PC-9 (cell line): ENCODE data around the gene TEPSIN. TPM values are rescaled to one million over a fixed set of nuclear protein-coding genes. Genes with fewer than 3 reads are reported as not detected.

Source experiments
- BruUV-seq: library from RNA; stranded (reverse); fragments of 400-500 nt; replicated peaks from 2 replicates; lab custom pipeline; 2021; lab: Mats Ljungman, UMichigan
- CTCF ChIA-PET: fragments of 300-600 bp; sonication (Branson Sonifier 250); formaldehyde crosslinking; loops from one replicate; lab custom pipeline; 2022; ENCODE audit warnings: antibody characterized with exemption; lab: Charles Lee
- POLR2A ChIA-PET: fragments of 300-600 bp; sonication (Branson Sonifier 250); formaldehyde crosslinking; loops from one replicate; lab custom pipeline; 2022; ENCODE audit warnings: antibody characterized with exemption; ENCODE audit not compliant: unreplicated experiment; lab: Charles Lee
- DNase-seq, 2 experiments: peaks; one replicate each; pipeline versions ENCODE4 v3.0.0 to v3.0.0-alpha.2; 2015 to 2022; ENCODE audit warnings: mixed read lengths in 1 of 2
- H2AFZ ChIP-seq: fragments of 200-600 bp; sonication (generic); 2 replicates; pipeline ENCODE4 v1.8.1; 2017; ENCODE audit warnings: antibody characterized with exemption
- H3F3A ChIP-seq: fragments of 200-600 bp; sonication (generic); 2 replicates; pipeline ENCODE4 v1.8.1; 2017; ENCODE audit warnings: antibody characterized with exemption, mild to moderate bottlenecking, low read depth; ENCODE audit not compliant: insufficient read depth
- H3K27ac ChIP-seq: fragments of 200-600 bp; sonication (generic); 2 replicates; pipeline ENCODE4 v1.6.1; 2016; ENCODE audit warnings: mixed run types
- H3K27me3 ChIP-seq: fragments of 200-600 bp; sonication (generic); 2 replicates; pipeline ENCODE4 v1.6.1; 2016; ENCODE audit warnings: low read depth, mixed run types; ENCODE audit not compliant: insufficient read depth
- H3K36me3 ChIP-seq: fragments of 200-600 bp; sonication (generic); 2 replicates; pipeline ENCODE4 v1.6.1; 2016; ENCODE audit warnings: low read depth, mixed run types
- H3K4me1 ChIP-seq: fragments of 200-600 bp; sonication (generic); replicated peaks from 2 replicates; pipeline ENCODE4 v1.6.1; 2016; ENCODE audit warnings: mixed run types; ENCODE audit not compliant: insufficient read depth
- H3K4me2 ChIP-seq: fragments of 200-600 bp; sonication (generic); 2 replicates; pipeline ENCODE4 v1.6.1; 2017; ENCODE audit warnings: mixed run types
- H3K4me3 ChIP-seq: fragments of 200-600 bp; sonication (generic); 2 replicates; pipeline ENCODE4 v1.6.1; 2016; ENCODE audit warnings: mixed run types
- H3K79me2 ChIP-seq: fragments of 200-600 bp; sonication (generic); 2 replicates; pipeline ENCODE4 v1.6.1; 2017; ENCODE audit warnings: low read depth, mixed run types
- H3K9me2 ChIP-seq: fragments of 200-600 bp; sonication (generic); 2 replicates; pipeline ENCODE4 v1.8.1; 2017; ENCODE audit warnings: mild to moderate bottlenecking; ENCODE audit not compliant: insufficient read depth
- H3K9me3 ChIP-seq: fragments of 200-600 bp; sonication (generic); 2 replicates; pipeline ENCODE4 v1.8.1; 2016; ENCODE audit warnings: low read depth; ENCODE audit not compliant: insufficient read depth
- H4K20me1 ChIP-seq: fragments of 200-600 bp; sonication (generic); 2 replicates; pipeline ENCODE4 v1.8.1; 2017; ENCODE audit not compliant: insufficient read depth
- EZH2 ChIP-seq: fragments of 200-600 bp; sonication (generic); IDR thresholded peaks from 2 replicates; pipeline ENCODE4 v1.8.0; 2017; ENCODE audit warnings: antibody characterized with exemption, low read depth
- intact Hi-C: fragments of 100-400 bp; cut with micrococcal nuclease; formaldehyde crosslinking; loops from one replicate; pipeline ENCODE4 v1.10.0; 2022; ENCODE audit not compliant: unreplicated experiment
- total RNA-seq: library from RNA; stranded (reverse); gene quantifications from 2 replicates; pipeline ENCODE4 v1.2.3, GENCODE V29; 2021
- TF ChIP-seq, protein P1 (sequence below): fragments of 200-600 bp; sonication (generic); conservative IDR thresholded peaks from 2 replicates; pipeline ENCODE4 v1.6.1; 2017; ENCODE audit warnings: mixed run types, antibody characterized with exemption, mild to moderate bottlenecking, moderate library complexity

Gene TEPSIN
- total RNA-seq, 1 experiment from 2014 or later: 35.0 TPM

DNA sequence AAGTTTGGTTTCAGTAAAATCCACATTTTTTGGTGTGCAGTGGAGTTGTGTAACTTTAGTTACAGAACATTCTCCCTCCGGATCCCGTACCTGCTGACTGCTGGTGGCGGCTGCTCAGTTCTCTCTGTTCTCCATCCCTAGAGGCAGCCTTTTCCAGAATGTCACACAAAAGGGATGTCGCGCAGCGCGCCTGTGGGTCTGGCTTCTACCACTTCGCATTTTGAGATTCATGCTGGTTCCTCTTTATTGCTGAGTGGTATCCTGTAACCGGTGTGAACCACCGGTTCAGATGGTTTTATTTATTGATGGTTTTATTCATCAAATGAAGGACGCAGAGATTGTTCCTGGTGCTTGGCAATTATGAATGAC is 15.1 kb downstream of the TEPSIN start:
- Histone ChIP-seq H2AFZ (peak overlapping the region; percentile 86), H4K20me1 (no peaks in the 10 kb centered on the region), H3F3A (no peaks in the 10 kb centered on the region; the same call in 1 of the 2 replicates), H3K4me1 (0 out of 2 replicates have a peak, but pooled peaks cover 9% of the 10 kb centered on the region), H3K36me3 (no peaks in the 10 kb centered on the region), H3K27me3 (no peaks in the 10 kb centered on the region), H3K9me2 (no peaks in the 10 kb centered on the region), H3K4me2 (peak overlapping the region; percentile 85), H3K9me3 (no peaks in the 10 kb centered on the region), H3K4me3 (peak overlapping the region; percentile 52; the same call in 1 of the 2 replicates), H3K79me2 (no peaks in the 10 kb centered on the region), H3K27ac (no peak overlapping the region)
- BruUV-seq: TSS peak; percentile 63
- DNase-seq: no peak
- ChIA-PET POLR2A (no interaction called here), CTCF (no interaction called here)
- intact Hi-C loops: loop anchor here (5.0 kb wide), 2 partner anchors 221 to 236 kb away; no protein-coding TSS in a partner anchor
- no peak for TF ChIP-seq EZH2
- TF ChIP-seq, protein P1, sequence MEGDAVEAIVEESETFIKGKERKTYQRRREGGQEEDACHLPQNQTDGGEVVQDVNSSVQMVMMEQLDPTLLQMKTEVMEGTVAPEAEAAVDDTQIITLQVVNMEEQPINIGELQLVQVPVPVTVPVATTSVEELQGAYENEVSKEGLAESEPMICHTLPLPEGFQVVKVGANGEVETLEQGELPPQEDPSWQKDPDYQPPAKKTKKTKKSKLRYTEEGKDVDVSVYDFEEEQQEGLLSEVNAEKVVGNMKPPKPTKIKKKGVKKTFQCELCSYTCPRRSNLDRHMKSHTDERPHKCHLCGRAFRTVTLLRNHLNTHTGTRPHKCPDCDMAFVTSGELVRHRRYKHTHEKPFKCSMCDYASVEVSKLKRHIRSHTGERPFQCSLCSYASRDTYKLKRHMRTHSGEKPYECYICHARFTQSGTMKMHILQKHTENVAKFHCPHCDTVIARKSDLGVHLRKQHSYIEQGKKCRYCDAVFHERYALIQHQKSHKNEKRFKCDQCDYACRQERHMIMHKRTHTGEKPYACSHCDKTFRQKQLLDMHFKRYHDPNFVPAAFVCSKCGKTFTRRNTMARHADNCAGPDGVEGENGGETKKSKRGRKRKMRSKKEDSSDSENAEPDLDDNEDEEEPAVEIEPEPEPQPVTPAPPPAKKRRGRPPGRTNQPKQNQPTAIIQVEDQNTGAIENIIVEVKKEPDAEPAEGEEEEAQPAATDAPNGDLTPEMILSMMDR: no peak

DNA sequence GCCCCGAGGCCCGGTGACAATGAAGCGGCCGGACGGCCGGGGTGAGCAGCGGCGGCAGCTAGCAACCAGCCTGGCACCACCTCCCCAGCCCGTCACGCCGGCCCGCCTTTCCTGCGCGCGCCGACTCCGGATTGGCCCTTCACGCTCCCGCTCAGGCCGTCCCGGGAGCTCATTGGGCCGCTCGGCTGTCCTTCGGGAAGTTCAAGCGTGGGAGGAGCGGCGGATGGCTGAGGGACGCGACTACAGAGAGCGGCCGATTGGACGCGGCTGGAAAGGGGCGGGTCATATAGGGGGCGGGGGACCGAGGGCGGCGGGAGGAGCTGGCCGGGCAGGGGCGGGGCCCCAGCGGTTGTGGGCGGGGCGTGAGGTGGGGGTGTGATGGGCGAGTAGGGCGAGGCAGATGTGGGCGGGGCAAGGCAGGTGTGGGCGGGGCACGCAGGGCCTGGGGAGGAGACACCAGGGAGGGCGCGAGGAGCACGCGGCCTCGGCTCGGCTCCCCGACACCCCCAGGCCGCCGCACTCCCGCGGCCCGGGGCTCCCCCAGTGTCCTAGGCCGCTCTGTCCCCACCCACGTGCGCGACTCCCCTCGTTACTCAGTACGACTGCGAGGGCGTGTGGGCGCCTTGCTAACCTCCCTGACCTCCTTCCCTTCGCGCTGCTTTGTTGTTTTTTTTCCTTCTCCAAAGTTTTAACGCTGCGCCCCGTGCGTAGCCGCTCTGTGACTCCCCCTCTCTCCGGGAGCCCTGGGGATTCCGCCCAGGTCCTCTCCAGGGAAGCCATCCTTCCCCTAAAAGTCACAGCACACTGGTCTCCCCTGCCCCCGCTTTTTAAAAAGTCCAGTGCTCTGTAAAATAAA is 15.7 kb downstream of the TEPSIN start, which contains the start of gene CEP131:
Gene CEP131, minus strand, starts transcription at position 60 of the 856 bp plus-strand sequence. CDS start 2,909 bp downstream, outside the sequence.
- no peaks in the 10 kb centered on the region; the same call in 1 of the 2 replicates for H3F3A ChIP-seq
- peak within 1 kb of the TSS; percentile 86 for H2AFZ ChIP-seq
- no peaks in the 10 kb centered on the region for H3K27me3 ChIP-seq
- peak; percentile 87 to 100 for DNase-seq
- peak within 1 kb of the TSS; percentile 81 for H3K4me3 ChIP-seq
- no peaks in the 10 kb centered on the region for H3K79me2 ChIP-seq
- 0 out of 2 replicates have a peak, but pooled peaks cover 9% of the 10 kb centered on the region for H3K4me1 ChIP-seq
- TF ChIP-seq, protein P1: no peak
- no peak for TF ChIP-seq EZH2
- H4K20me1 ChIP-seq: no peaks in the 10 kb centered on the region
- ChIA-PET POLR2A (interaction anchor here (0.6 to 1.2 kb wide), 7 partner anchors 15 to 769 kb away, joined by 3 to 8 read pairs (median 5); partner anchors contain the start of genes BAHCC1 and CHMP6), CTCF (interaction anchor here (0.5 to 0.7 kb wide), 5 partner anchors 69 to 635 kb away, joined by 3 to 15 read pairs (median 3); no protein-coding TSS in a partner anchor)
- H3K27ac ChIP-seq: no peak within 1 kb of the TSS
- peak within 1 kb of the TSS; percentile 87 for H3K4me2 ChIP-seq
- H3K36me3 ChIP-seq: no peaks in the 10 kb centered on the region
- no TSS peak for BruUV-seq
- no peaks in the 10 kb centered on the region for H3K9me3 ChIP-seq
- H3K9me2 ChIP-seq: no peaks in the 10 kb centered on the region
- intact Hi-C loops: loop anchor here (5.0 kb wide), 2 partner anchors 221 to 236 kb away; no protein-coding TSS in a partner anchor

DNA sequence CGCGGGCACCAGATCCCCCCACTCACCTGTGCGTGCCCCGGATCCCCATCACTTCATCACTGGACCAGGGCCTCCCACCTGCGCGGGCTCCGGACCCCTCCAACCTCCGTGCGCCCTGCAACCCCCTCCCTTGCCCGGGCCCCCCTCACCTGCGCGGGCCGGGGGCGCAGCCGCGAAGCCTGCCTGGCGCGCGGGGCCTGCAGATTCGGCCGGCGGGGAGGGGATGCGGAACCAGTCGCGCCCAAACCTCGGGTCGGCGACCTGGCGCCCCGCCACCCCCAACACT is 16.3 kb downstream of the TEPSIN start:
- Histone ChIP-seq H3K27ac (no peak overlapping the region), H3K9me3 (no peaks in the 10 kb centered on the region), H2AFZ (peak overlapping the region; percentile 75; the same call in 1 of the 2 replicates), H3K9me2 (no peaks in the 10 kb centered on the region), H4K20me1 (no peaks in the 10 kb centered on the region), H3K79me2 (no peaks in the 10 kb centered on the region), H3K4me2 (peak overlapping the region; percentile 87), H3K36me3 (no peaks in the 10 kb centered on the region), H3K27me3 (no peaks in the 10 kb centered on the region), H3K4me3 (peak overlapping the region; percentile 81), H3K4me1 (0 out of 2 replicates have a peak, but pooled peaks cover 9% of the 10 kb centered on the region), H3F3A (no peaks in the 10 kb centered on the region; the same call in 1 of the 2 replicates)
- CTCF ChIA-PET: interaction anchor here (0.6 to 0.7 kb wide), 2 partner anchors 69 to 636 kb away, joined by 3 to 15 read pairs; no protein-coding TSS in a partner anchor
- POLR2A ChIA-PET: interaction anchor here (0.6 to 1.2 kb wide), 5 partner anchors 16 to 768 kb away, joined by 3 to 8 read pairs (median 4); partner anchors contain the start of gene BAHCC1
- BruUV-seq: no TSS peak
- no peak for DNase-seq
- intact Hi-C loops: loop anchor here (5.0 kb wide), 2 partner anchors 220 to 235 kb away; no protein-coding TSS in a partner anchor
- TF ChIP-seq, protein P1: no peak
- no peak for TF ChIP-seq EZH2
